DMS114 treated with DMSO at 0.1 percent for 48 hours (cell line): ENCODE results near the gene SLC35A2.
"Not testable (repeated sequence)": the region's sequence is repeated elsewhere in the genome, so short reads cannot be mapped to it uniquely, and the experiment has no call there.

Source experiments
- DNase-seq: peaks from one replicate; lab custom pipeline; 2025; ENCODE audit not compliant: unreplicated experiment; lab: John Stamatoyannopoulos, UW

SLC35A2 gene

DNA sequence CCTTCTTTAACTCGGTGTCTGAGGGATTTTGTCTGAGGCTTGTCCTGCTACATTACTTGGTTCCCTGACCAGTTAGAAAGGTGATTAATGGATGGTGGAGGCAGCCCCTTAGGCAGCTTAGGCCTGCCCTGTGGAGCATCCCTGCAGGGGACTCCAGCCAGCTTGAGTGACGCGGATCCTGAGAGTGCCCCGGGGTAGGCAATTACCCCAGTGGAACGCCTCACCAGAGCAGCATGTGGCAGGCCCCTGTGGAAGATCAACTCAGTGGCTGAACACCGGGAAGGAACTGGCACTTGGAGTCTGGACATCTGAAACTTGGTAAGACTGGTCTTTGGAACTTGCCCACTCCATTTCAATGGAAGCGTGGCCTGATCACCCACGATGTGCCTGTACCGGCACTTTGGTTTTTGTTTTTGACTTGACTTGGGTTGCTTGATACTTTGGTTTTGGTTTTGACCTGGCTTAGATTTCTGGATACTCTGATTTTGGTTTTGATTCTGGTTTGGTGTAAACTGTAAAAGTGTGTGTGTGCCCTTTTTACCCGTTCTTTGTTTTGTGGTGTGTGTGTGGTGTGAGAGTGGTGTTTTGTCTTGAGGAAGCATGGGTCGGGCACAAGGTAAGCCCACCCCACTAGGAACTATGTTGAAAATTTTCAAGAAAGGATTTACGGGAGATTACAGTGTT lies 57.2 kb downstream of the SLC35A2 start:
- DNase-seq: not testable (repeated sequence)

DNA sequence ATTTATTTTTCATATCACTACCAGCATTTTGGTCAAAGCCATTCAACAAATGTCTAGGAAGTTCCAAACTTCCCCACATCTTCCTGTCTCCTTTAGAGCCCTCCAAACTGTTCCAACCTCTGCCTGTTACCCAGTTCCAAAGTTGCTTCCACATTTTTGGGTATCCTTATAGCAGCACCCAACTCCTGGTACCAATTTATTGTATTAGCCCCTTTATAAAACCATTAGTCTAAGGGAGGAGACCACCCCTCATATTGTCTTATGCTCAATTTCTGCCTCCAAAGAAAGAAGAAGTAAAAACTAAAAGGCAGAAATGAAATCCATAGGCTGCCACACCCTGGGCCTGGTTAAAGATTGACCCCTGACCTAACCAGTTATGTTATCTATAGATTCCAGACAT lies 58.0 kb downstream of the SLC35A2 start:
- not testable (repeated sequence) for DNase-seq
